Left forelimb (tissue), 1 donor: ENCODE data around the gene SYT12.

Source experiments
- DNase-seq: peaks from one replicate; pipeline ENCODE4 v3.0.0-alpha.2; 2018; ENCODE audit warnings: low spot score

The SYT12 gene

DNA sequence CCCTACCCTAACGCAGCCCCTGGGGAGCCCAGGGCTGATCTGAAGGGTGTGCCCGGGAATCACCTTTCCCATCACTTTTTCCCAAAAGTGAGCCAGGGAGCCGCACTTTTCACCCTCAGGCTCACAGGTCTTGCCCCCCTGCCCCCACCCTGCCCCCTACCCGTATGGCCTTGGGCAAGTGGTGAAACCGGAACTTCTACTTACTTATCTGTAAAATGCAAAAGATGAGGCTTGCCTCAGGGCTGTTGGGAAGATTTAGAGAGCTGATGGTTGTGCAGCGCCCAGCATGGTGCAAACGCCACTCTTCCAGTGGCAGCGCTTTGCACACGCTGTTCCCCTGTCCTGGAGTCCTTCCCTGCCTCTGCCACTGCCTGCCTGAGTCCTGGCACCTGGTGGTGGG, 8.0 kb downstream of the SYT12 start:
- no peak for DNase-seq

DNA sequence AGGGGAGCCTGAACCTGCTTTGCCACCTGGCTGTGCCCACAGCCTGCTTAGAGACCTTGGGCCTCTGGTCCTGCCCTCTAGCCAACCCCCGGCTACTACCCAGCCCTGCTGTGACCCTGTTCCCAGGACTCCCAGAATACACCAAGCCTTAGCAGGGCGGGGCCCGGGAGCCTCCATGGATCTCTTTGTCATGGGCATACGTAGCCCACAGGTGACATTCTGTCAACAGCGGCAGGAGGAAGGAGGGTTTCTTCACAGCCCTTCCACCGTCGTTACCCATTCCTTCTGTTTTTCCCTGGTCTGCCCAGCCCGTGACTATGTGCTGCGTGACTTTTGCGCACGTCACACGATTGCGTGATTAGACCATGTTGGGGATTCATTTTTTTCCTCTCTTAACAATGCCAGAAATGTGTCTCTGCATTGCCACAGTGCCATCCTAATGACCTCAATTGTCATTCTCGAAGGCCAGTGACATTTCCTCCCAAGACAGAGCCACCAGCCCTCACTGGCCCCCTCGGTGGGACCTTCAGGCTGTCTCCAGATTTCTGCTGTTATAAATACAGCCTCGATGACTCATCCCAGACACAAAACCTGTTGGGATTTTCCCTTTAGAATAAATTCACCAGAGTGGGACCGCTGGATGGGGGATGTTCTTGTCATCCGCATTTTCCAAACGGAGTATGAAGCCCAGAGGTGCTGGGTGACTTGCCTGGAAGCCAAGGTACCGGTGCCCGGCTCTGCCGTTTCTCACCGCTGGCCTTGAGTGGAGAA, 9.0 kb downstream of the SYT12 start:
- DNase-seq, result no peak

DNA sequence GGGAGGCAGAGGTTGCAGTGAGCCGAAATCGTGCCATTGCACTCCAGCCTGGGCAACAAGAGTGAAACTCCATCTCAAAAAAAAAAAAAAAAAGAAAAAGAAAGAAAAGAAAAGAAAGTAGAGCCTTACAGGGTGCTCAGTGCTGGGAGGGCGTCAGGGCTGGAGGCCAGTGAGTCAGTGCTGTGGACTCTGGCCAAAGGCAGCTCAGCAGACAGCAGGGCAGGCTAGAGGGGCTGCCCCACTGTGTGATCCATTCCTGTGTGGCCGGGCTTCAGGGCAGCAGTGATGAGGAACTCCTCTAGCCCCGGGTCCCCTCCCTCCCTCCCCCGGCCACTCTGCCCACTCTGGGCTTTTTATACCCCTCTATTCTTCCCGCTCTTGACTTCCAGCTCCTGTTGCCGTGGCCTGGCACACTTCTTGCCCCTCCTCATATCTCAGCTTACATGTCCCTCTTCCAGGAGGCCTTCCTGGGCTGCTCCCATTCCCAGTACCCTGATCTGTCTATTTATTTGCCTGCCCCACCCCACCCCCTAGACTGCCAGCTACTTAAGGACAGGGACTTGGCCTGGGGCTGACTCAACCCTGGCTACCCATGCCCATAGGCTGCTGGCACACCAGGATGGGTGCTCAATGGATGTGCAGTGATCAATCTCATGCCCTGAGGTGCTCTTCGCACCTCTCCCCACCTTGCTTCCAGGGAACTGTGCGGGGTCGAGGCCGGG, 10.1 kb downstream of the SYT12 start:
- no peak for DNase-seq

DNA sequence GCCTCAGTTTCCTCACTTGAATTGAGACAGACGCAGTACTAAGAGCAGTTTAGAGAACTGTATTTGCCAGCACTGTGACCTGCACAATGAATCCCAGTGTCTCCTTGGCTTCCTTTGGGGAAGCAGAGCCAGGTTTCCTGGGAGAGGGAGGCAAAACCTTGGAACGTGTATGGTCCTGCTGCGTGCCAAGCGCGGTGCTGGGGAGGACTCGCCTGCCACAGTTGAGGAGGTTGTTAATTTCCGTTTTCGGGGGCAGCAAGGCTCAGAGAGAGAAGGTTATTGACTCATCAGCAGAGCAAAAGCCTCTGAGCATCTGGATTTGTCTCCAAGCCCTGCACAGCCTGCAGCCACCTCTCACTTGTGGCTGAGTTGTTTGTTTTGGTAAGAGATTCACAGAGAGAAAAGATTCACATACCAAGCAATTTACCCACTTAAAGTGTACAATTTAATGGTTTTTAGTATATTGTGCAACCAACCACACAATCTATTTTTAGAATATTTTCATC, 10.8 kb downstream of the SYT12 start:
- no peak for DNase-seq

DNA sequence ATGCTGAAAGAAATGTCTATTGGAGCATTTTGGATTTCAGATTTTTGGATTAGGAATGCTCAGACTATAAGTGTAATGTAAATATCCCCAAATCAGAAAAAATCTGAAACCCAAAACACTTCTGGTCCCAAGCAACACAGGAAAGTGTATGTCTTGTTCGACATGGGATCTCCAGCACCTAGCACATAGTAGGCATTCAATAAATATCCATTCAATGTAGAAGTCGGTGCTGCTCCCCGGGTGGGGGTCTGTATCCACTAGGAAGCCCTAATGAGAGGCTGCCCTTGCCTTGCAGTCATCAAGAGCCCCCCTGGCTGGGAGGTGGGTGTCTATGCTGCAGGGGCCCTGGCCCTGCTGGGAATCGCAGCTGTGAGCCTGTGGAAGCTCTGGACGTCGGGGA, 11.4 kb downstream of the SYT12 start:
- no peak for DNase-seq

DNA sequence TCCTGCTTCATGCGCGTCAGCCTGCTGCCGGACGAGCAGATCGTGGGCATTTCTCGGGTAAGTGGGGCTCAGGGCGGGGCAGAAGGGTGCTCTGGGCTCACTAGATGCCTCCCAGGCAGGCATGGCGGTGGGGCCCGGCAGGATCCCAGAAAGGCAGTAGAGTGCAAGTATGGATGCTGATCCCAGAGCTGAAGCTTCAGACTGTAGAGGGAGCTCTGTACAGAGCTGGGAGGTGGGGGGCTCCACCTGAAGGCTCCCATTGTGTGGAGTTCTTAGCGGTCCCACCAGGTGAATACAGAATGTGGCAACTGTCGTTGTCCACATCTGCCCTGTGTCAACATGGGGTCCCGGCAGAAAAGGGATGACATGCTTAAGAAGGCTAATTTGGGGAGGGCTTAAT, 17.2 kb downstream of the SYT12 start:
- DNase-seq, result no peak

DNA sequence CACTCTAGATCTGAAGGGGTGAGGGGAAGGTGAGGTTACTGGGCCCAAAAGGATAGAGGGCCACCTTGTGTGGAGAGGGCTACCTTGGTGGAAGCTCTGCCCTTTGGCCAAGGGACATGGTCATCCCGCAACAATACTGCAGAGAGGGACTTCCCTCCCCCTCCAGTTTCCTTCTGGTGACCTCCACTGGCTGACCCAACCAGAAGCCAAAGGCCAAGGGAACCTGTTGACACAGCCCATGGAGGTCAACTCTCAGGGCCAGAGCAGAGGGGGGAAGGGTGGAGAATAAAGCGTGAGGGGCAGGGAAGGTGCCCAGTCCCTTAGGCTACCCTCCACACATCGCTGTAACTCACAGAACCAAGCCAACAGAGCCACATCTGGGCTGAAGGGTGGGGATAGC, 18.7 kb downstream of the SYT12 start:
- DNase-seq, result no peak

DNA sequence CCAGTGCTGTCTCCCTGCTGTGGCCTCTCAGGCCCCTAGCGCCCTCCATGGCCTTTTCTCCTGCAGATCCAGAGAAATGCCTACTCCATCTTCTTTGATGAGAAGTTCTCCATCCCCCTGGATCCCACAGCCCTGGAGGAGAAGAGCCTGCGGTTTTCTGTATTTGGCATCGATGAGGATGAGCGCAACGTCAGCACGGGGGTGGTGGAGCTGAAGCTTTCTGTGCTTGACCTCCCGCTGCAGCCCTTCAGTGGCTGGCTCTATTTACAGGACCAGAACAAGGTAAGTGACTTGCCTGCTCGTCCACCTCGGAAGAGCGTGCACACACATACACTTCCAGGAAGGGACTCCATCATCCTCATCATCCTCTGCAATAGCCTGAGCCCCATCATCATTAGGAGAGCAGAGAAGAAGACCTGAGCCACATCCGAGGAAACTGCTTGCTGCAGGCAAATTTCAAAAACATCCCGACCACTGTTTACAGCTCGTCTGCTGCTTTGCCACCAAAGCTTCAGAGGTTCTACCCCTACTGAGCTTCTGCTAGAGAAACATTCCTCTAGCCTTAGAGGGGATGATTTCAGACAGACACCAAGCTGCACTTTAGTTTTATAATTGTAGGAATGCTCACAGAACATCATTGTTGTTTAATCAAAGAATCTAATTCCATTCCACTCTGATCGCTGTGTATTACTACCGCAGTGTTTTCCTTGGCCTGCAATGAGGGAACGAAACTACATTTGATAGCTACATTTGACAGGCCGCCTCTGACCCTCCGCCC, 20.8 kb downstream of the SYT12 start:
- no peak for DNase-seq

DNA sequence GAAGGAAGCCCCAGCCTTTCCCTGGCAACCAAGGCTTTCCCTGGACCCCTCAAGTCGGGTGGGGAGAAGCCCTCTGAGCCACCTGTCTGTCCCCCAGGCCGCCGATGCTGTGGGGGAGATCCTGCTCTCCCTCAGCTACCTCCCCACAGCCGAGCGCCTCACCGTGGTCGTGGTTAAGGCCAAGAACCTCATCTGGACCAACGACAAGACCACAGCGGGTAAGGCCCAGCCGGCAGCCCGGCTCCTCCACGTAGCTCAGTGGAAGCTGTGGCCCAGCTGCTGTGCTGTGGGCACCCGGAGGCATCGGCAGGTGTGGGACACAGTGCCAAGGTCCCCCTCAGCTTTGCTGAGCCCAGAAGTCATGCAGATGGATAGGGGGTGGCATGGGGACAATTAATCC, 21.6 kb downstream of the SYT12 start:
- DNase-seq, result no peak

DNA sequence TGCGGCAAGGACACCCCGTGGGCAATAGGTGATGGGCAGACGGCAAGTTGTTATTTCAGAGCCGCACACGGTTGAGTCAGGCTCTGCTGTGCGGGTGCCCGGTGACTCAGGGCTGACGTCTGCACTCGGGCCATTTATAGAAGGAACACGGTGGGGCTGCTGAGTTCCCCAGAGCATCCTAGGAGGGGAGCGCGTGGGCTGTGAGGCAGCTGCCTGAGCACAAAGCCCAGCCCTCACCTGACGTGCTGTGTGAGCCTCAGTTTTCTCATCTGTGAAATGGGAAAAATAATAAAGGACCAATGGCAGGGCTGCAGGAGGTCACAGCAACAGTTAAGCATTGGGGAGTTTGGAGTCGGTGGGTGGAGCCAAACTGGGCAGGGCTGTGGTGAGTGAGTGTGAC, 22.4 kb downstream of the SYT12 start:
- DNase-seq, result no peak

DNA sequence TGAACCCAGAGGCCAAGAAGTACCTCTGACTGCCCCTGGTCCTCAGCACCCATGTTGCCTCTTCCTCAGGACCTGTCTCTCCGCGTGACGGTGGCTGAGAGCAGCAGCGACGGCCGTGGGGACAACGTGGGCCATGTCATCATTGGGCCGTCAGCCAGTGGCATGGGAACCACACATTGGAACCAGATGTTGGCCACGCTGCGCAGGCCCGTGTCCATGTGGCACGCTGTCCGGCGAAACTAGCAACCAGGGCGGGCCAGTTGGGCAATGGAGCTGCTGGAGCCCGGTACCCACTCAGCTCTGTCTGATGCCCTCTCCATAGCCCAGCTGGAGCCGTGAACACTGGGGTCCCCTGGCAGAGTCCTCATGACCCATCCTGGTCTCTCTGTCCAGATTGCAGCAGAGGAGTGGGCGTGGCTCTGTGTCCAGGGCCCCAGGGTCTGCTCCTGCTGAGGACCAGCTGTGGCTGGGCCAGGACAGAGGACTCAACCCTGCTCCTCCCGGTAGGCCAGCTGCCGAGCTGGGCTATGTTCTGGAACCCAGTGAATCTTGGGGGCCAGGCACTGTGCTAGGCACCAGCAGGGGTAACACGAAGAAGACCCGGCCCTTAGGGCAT, 25.7 kb downstream of the SYT12 start:
- no peak for DNase-seq

DNA sequence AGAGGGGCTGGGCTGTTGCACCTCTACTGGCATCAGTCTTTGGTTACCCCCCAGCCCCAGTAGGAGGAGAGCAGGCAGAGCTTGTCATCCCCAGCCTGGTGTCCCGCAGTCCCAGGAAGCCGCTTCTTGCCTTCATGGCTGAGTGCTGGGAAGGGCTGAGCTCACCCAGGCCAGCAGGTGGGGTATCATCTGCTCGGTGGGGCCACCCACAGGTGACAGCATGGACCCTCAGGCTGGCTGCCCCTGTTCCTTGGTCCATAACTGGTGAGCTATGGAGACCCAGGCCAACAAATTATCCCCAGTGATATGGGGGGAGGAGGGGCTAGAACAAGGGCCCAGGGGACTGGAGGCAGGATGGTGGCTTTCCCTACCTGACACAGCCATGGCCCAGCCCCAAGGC, 27.2 kb downstream of the SYT12 start:
- no peak for DNase-seq

DNA sequence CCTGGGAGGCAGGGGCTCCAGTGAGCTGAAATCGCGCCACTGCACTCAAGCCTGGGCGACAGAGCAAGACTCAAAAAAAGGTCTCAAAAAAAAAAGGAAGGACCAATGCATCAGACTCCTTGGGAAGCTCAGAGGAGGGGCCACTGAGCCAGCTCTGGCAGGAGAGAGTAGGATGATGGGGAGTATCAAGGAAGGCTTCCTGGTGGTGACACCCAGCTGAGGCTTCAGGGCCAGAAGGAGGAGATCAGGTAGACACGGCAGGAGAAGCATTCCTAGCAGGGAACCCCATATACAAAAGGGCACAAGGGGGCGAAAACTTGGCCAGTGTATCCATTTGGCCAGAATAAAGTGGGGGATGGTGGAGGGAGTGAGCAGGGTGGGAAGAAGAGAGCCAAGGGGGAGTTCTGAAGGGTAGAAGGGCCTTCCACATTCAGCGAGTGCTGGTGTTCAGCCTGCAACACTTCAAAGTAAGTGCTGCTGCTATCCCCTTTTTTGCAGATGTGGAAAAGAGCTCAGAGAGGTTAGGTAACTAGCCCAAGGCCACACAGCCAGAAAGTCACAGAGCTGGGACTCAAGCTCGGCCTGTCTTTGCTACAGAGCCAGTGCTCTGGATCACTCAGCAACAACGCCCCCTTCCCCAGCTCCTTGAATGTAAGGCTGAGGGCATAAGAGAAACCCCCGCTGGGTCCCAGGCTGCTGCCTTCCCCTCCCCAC, 28.4 kb downstream of the SYT12 start:
- no peak for DNase-seq

DNA sequence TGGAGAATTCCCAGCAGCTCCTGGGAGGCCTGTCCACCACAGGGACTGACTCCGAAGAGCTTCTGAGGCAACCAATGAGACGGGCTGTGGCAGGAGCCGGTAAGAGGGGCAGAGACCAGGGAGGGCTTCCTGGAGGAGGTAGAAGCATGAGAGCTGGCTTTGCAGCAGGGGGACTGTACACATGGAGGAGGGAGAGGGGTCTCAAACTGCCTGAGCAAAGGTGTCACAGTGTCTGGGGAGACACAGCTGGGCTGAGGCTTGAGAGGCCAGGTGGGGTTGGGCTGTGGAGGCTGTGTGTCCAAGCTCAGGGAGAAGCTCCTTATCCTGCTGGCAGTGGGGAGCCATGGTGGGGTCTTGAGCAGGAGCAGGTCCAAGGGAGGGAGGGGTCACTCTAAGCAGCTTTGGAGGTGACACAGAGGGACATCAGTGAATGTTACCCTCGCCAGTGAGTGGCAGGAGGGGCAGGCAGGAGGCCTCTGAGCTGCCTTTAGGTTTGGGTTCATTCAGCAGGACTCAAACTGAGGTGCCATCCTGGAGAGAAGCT, 29.1 kb downstream of the SYT12 start:
- no peak for DNase-seq

DNA sequence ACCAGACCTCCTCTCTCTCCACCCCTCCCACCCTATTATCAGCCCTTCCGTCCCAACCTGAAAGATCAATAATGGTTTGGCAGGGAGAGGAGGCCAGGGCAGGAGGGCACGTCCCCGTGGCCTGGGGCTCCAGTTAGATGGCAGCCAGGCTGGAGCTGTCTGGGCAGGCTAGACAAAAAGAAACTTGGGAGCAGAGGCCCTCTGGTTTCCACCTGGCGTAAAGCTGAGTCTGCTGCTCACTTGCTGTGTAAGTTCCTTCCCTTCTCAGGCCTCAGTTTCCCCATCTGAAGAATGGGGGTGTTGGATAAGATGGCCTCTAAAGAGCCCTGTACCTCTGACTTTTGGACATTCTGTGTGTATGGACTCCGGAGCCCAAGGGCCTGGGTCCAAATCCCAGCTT, 30.0 kb downstream of the SYT12 start:
- no peak for DNase-seq

DNA sequence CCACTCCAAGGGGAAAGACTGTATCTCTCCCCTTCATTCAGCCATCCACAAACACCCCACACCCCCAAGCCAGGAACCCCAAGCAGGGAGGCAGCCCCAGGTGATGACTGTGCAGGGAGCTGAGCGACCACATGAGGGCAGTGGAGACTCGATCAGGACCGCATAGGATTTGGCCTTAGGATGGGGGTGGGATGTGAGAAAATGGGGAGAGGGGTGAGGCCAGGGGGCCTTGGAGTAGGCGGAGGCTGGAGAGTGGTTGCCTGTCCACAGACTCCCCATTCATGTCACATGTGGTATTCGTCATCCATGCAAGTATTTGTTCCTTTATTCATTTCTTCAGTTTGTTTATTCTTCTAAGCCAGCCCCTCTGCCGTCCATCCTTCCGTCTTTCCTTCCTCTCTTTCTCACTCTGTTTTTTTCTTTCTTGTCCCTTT, 31.0 kb downstream of the SYT12 start:
- no peak for DNase-seq

DNA sequence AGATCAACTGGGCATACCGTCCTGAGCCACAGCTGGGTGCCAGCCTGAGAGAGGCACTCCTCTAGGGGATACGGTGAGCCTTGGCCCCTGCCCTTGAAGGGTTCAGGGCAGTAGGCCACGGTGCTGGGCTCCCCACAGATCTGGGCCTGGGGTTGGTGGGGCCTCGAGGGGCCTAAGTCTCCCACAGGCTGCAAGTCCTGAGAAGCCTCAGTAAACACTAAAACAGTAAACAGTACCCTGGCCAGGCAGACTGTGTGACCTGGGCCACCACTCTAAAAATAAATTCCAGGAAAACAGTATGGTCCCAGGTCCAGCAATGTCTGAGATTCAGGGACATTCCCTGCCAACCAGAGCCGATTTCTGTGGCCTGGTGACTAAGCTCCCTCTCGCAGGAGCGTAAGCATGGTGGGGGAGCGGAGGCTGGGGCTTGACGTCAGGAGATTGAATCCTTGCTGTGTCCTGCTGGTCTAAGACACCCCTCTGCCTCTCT, 31.5 kb downstream of the SYT12 start:
- DNase-seq, result no peak

DNA sequence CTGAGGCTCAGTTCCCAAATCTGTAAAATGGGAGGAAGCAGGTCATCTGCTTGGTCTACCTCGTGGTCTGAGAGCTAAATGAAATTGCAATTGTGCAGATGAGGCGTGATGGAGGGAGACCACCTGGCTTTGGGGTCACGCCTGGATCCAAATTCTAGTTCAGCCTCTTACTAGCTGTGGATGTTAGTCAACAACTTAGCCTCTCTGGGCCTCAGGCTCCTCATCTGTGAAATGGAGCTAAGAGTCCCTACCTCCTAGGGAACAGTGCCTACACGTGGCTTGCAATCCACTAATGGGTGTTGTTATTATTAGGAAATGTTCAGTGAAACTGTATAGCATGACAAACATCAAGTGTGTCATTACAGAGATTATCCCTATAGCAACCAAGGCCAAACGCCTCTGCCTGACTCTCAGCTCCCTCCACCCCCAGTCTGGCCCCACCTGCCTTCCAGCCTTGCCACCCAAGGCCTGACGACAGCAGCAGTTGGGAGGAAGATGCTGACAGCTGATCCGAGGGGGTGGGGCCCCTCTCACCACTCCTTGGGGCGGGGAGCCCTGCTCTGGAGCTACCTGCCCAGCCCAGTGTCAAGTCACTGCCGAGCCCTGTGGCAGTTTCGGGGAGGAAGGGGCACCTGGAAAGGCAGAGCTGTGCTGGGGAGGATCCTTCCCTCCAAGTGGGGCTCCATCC, 32.0 kb downstream of the SYT12 start:
- no peak for DNase-seq

DNA sequence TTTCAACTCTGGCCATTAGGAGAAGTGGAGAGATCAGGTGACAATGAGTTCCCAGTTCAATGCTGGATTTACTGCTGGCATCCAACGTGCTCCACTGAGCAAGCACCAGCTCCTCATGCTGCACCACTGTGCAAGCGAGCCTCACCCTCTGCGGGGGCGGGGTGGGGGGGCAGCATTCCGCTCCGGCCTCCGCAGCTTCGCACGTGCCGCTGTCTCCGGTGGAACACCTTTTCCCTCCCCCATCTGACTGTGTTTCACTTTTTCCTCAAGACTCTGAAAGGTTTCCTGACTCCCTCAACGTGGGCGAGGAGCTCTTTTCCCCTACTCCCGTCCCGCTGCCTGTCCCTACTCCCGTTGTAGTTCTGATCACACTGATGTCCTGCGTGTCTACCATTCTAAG, 32.9 kb downstream of the SYT12 start:
- no peak for DNase-seq
